Mesenchymal stem cell (in vitro differentiated cells and primary cell): ENCODE data around the gene COL28A1.

Source experiments
- DNase-seq: peaks from one replicate; pipeline ENCODE4 v3.0.0-alpha.2; 2013
- H2AFZ ChIP-seq: one replicate; pipeline ENCODE4 v1.6.1; 2013; ENCODE audit warnings: low read depth, mild to moderate bottlenecking, control low read depth, inconsistent platforms, low read length, moderate library complexity
- H2AK5ac ChIP-seq: 2 replicates; pipeline ENCODE4 v1.6.1; 2013; ENCODE audit warnings: low read length, moderate library complexity, mild to moderate bottlenecking, inconsistent platforms; ENCODE audit not compliant: severe bottlenecking
- H2BK120ac ChIP-seq: one replicate; pipeline ENCODE4 v1.6.1; 2013; ENCODE audit warnings: low read depth, mild to moderate bottlenecking, inconsistent platforms, low read length, moderate library complexity
- H2BK12ac ChIP-seq, 2 experiments: one replicate each; pipeline ENCODE4 v1.6.1; 2013; ENCODE audit warnings: inconsistent platforms in 2 of 2, low read length in 2 of 2, mild to moderate bottlenecking in 2 of 2, moderate library complexity in 2 of 2, control low read depth in 1 of 2
- H2BK15ac ChIP-seq: one replicate; pipeline ENCODE4 v1.6.1; 2013; ENCODE audit warnings: mild to moderate bottlenecking, low read depth, inconsistent platforms; ENCODE audit not compliant: poor library complexity, severe bottlenecking
- H2BK5ac ChIP-seq: 2 replicates; pipeline ENCODE4 v1.6.1; 2013; ENCODE audit warnings: low read depth, mild to moderate bottlenecking, low read length, control low read depth, inconsistent platforms; ENCODE audit not compliant: poor library complexity, severe bottlenecking
- H3K14ac ChIP-seq, 2 experiments: one replicate each; pipeline ENCODE4 v1.6.1; 2013; ENCODE audit warnings: inconsistent platforms in 2 of 2, low read length in 2 of 2, control low read depth in 1 of 2, mild to moderate bottlenecking in 1 of 2, moderate library complexity in 1 of 2
- H3K18ac ChIP-seq, 2 experiments: one replicate each; pipeline ENCODE4 v1.6.1; 2013; ENCODE audit warnings: inconsistent platforms in 2 of 2, low read length in 2 of 2, control low read depth in 1 of 2, low read depth in 1 of 2, mild to moderate bottlenecking in 1 of 2
- H3K23ac ChIP-seq, 2 experiments: one replicate each; pipeline ENCODE4 v1.6.1; 2013; ENCODE audit warnings: inconsistent platforms in 2 of 2, low read length in 2 of 2, mild to moderate bottlenecking in 2 of 2, moderate library complexity in 2 of 2, control low read depth in 1 of 2
- H3K27ac ChIP-seq: 2 replicates; pipeline ENCODE4 v1.5.1; 2013; ENCODE audit warnings: mild to moderate bottlenecking, moderate library complexity, low read length, control low read depth, inconsistent platforms; ENCODE audit not compliant: poor library complexity, severe bottlenecking
- H3K27me3 ChIP-seq, 2 experiments: 2 replicates each; pipeline versions ENCODE4 v1.6.1 to v1.7.0; 2013; ENCODE audit warnings: low read length in 2 of 2, mild to moderate bottlenecking in 2 of 2, moderate library complexity in 2 of 2, control low read depth in 1 of 2, inconsistent platforms in 1 of 2; ENCODE audit not compliant: control insufficient read depth in 1 of 2, insufficient read depth in 1 of 2
- H3K36me3 ChIP-seq, 2 experiments: 2 replicates each; pipeline versions ENCODE4 v1.6.1 to v1.7.0; 2013; ENCODE audit warnings: low read length in 2 of 2, control low read depth in 1 of 2, inconsistent platforms in 1 of 2, low read depth in 1 of 2, mild to moderate bottlenecking in 1 of 2; ENCODE audit not compliant: insufficient read depth in 2 of 2, control insufficient read depth in 1 of 2
- H3K4ac ChIP-seq, 2 experiments: one replicate each; pipeline ENCODE4 v1.6.1; 2013; ENCODE audit warnings: inconsistent platforms in 2 of 2, low read length in 2 of 2, mild to moderate bottlenecking in 2 of 2, moderate library complexity in 2 of 2, control low read depth in 1 of 2, low read depth in 1 of 2
- H3K4me1 ChIP-seq: 2 replicates; pipeline ENCODE4 v1.6.1; 2013; ENCODE audit warnings: low read depth, low read length, control low read depth; ENCODE audit not compliant: control insufficient read depth, insufficient read depth
- H3K4me2 ChIP-seq: 2 replicates; pipeline ENCODE4 v1.6.1; 2013; ENCODE audit warnings: low read length, mild to moderate bottlenecking, inconsistent platforms; ENCODE audit not compliant: poor library complexity, severe bottlenecking
- H3K4me3 ChIP-seq, 2 experiments: 2 replicates each; pipeline versions ENCODE4 v1.5.1 to v1.7.0; 2013; ENCODE audit warnings: low read length in 2 of 2, mild to moderate bottlenecking in 2 of 2, control low read depth in 1 of 2, low read depth in 1 of 2; ENCODE audit not compliant: insufficient read depth in 1 of 2
- H3K79me1 ChIP-seq: replicated peaks from 2 replicates; pipeline ENCODE4 v1.6.1; 2013; ENCODE audit warnings: mild to moderate bottlenecking, control low read depth, low read length, inconsistent platforms; ENCODE audit not compliant: poor library complexity, severe bottlenecking
- H3K9ac ChIP-seq: 2 replicates; pipeline ENCODE4 v1.7.0; 2013; ENCODE audit warnings: mild to moderate bottlenecking, low read length, moderate library complexity
- H3K9me3 ChIP-seq: 2 replicates; pipeline ENCODE4 v1.7.0; 2013; ENCODE audit warnings: mild to moderate bottlenecking, low read length; ENCODE audit not compliant: control insufficient read depth
- H4K8ac ChIP-seq: one replicate; pipeline ENCODE4 v1.6.1; 2013; ENCODE audit warnings: inconsistent platforms, mild to moderate bottlenecking, low read length, moderate library complexity
- H4K91ac ChIP-seq: one replicate; pipeline ENCODE4 v1.6.1; 2013; ENCODE audit warnings: mild to moderate bottlenecking, low read length, inconsistent platforms
- WGBS: methylation state at CpG from one replicate; pipeline ENCODE4 v1.1.7; 2013; ENCODE audit warnings: mixed read lengths; 5-methylcytosine and 5-hydroxymethylcytosine counted together

COL28A1 gene

GRCh38 chr7:7524121-7524520, 11.6 kb downstream of the COL28A1 start:
- no peak overlapping the region for H3K4me3 ChIP-seq
- H4K91ac ChIP-seq = no peak overlapping the region
- no peak overlapping the region for H2BK5ac ChIP-seq
- H3K79me1 ChIP-seq = no peaks in the 10 kb centered on the region
- no peak overlapping the region for H3K4me2 ChIP-seq
- no peak overlapping the region for H2AK5ac ChIP-seq
- H3K18ac ChIP-seq = no peak overlapping the region
- H3K27me3 ChIP-seq = no peaks in the 10 kb centered on the region
- no peak overlapping the region for H3K27ac ChIP-seq
- WGBS = 40% methylated on average over 1 of the region's 3 CpGs
- H2BK15ac ChIP-seq = no peak overlapping the region
- H2AFZ ChIP-seq = no peak overlapping the region
- no peak overlapping the region for H3K9ac ChIP-seq
- no peak overlapping the region for H2BK120ac ChIP-seq
- no peak overlapping the region for H3K4ac ChIP-seq
- H3K23ac ChIP-seq = no peak overlapping the region
- H2BK12ac ChIP-seq = no peak overlapping the region
- no peaks in the 10 kb centered on the region for H3K36me3 ChIP-seq
- no peak for DNase-seq
- no peak overlapping the region for H3K14ac ChIP-seq
- no peak overlapping the region for H4K8ac ChIP-seq
- no peaks in the 10 kb centered on the region for H3K4me1 ChIP-seq
- no peaks in the 10 kb centered on the region for H3K9me3 ChIP-seq

GRCh38 chr7:7522421-7522820, 13.3 kb downstream of the COL28A1 start:
- no peak overlapping the region for H3K4me3 ChIP-seq
- no peak overlapping the region for H3K18ac ChIP-seq
- H3K4me1 ChIP-seq = no peaks in the 10 kb centered on the region
- H3K14ac ChIP-seq = no peak overlapping the region
- H2BK5ac ChIP-seq = no peak overlapping the region
- no peak overlapping the region for H3K23ac ChIP-seq
- H4K91ac ChIP-seq = no peak overlapping the region
- no peaks in the 10 kb centered on the region for H3K27me3 ChIP-seq
- no peak overlapping the region for H2BK120ac ChIP-seq
- no peak overlapping the region for H3K4me2 ChIP-seq
- H4K8ac ChIP-seq = no peak overlapping the region
- no peaks in the 10 kb centered on the region for H3K36me3 ChIP-seq
- H2AK5ac ChIP-seq = no peak overlapping the region
- H3K9me3 ChIP-seq = no peaks in the 10 kb centered on the region
- H3K27ac ChIP-seq = no peak overlapping the region
- no peak for DNase-seq
- no peak overlapping the region for H3K9ac ChIP-seq
- H3K79me1 ChIP-seq = no peaks in the 10 kb centered on the region
- H2BK15ac ChIP-seq = no peak overlapping the region
- H2BK12ac ChIP-seq = no peak overlapping the region
- H3K4ac ChIP-seq = no peak overlapping the region
- 100% methylated on average over 2 of the region's 3 CpGs for WGBS
- H2AFZ ChIP-seq = no peak overlapping the region

GRCh38 chr7:7521259-7521658, 14.4 kb downstream of the COL28A1 start:
- Histone ChIP-seq H3K4me3 (no peak overlapping the region), H2BK120ac (no peak overlapping the region), H3K18ac (peak overlapping the region in 1 of 2 experiments; percentile 48), H2AK5ac (no peak overlapping the region), H3K27me3 (no peaks in the 10 kb centered on the region), H3K27ac (no peak overlapping the region), H2BK5ac (no peak overlapping the region), H3K79me1 (no peaks in the 10 kb centered on the region), H3K9ac (no peak overlapping the region), H4K91ac (no peak overlapping the region), H2BK12ac (no peak overlapping the region), H3K36me3 (no peaks in the 10 kb centered on the region), H3K4me1 (no peaks in the 10 kb centered on the region), H3K14ac (no peak overlapping the region), H4K8ac (no peak overlapping the region), H2AFZ (no peak overlapping the region), H3K23ac (no peak overlapping the region), H3K4me2 (no peak overlapping the region), H2BK15ac (no peak overlapping the region), H3K9me3 (no peaks in the 10 kb centered on the region), H3K4ac (no peak overlapping the region)
- WGBS = 71% methylated on average over 2 of the region's 3 CpGs
- no peak for DNase-seq

GRCh38 chr7:7519528-7519927, 16.1 kb downstream of the COL28A1 start:
- Histone ChIP-seq H4K8ac (no peak overlapping the region), H2BK5ac (no peak overlapping the region), H3K4me3 (no peak overlapping the region), H3K36me3 (no peaks in the 10 kb centered on the region), H2BK120ac (no peak overlapping the region), H3K4me2 (no peak overlapping the region), H3K23ac (no peak overlapping the region), H3K4me1 (no peaks in the 10 kb centered on the region), H3K79me1 (no peaks in the 10 kb centered on the region), H3K4ac (no peak overlapping the region), H4K91ac (no peak overlapping the region), H2AK5ac (no peak overlapping the region), H3K9ac (no peak overlapping the region), H3K27ac (no peak overlapping the region), H2AFZ (no peak overlapping the region), H3K14ac (no peak overlapping the region), H2BK15ac (no peak overlapping the region), H3K9me3 (no peaks in the 10 kb centered on the region), H2BK12ac (no peak overlapping the region), H3K18ac (no peak overlapping the region), H3K27me3 (no peaks in the 10 kb centered on the region)
- no CpG with 5 or more reads among the region's 2 CpGs for WGBS
- DNase-seq = no peak
